Measurements from ENCODE around the gene ATP10A.

The ATP10A gene

GRCh38 chr15:25793354-25794050 is 69.6 kb downstream of the ATP10A start:
- ATAC-seq (no peak), DNase-seq (no peak)

- no peak for ATAC-seq
- no peak for DNase-seq
These were observed 71.0 kb downstream of the ATP10A start for GRCh38 chr15:25792128-25792527.

GRCh38 chr15:25790000-25790660 is 73.0 kb downstream of the ATP10A start:
- DNase-seq (peak; percentile 63), ATAC-seq (peak; percentile 97)

DNA sequence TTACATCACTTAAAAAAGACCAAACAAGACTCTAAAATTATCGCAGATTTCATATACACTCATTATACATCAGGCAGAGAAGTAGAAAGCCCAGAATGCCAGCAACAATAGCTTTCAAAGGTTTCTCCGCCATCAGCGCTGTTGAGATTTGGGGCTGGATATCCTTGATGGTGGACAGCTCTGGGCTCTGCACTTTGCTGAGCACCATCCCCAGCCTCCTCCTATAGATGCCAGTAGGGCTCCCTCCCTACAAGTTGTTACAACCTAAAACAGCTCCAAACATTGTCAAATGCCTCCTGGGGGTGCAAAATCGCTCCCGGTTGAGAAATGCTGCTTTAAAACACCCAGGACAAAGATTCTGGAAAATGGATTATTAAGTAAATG is 73.5 kb downstream of the ATP10A start:
- ATAC-seq, result no peak

DNA sequence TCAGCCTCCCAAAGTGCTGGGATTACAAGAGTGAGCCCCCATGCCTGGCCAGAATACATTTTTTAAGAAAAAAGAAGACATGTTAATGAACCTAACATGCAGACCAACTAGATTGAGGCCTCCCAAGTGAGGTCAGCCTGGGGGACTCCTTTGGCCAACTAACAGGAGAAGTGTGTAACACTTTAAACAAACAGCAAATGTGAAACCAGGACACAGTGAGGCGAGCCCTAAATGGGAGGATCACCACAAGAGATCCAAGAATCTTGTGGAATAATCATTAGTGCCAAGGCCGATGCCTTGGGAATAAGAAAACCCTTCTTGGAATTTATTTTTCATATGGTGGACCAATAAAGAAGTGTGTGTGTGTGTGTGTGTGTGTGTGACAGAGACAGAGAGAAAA is 73.9 kb downstream of the ATP10A start:
- DNase-seq, result no peak
- no peak for ATAC-seq

More for the DNA sequence above, 73.5 kb downstream of the ATP10A start:
- no peak for DNase-seq

GRCh38 chr15:25787855-25788520 is 75.1 kb downstream of the ATP10A start:
- DNase-seq, result no peak
- ATAC-seq, result peak; percentile 11

- ATAC-seq (no peak), DNase-seq (no peak)
These were observed 75.7 kb downstream of the ATP10A start for GRCh38 chr15:25787381-25787780.

DNA sequence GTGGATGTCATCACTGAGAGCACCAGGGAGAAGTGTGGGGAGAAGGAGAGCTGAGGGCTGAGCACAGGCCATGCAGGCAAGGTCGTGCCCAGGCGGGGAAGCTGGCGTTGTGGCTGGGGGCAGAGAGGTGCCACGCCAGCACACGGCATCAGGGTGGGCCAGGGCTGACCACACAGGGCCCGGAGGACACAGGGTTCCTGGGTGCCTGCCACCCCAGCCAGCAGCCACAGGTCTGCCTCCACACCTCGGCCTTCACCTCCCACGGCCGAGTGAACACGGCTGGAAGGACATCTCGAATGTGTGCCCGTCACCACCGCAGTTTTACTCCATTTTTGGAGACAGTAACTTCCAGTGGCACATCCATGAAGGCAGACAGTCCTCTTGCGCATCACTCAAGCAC is 77.1 kb downstream of the ATP10A start:
- ATAC-seq, result no peak
- no peak for DNase-seq

DNA sequence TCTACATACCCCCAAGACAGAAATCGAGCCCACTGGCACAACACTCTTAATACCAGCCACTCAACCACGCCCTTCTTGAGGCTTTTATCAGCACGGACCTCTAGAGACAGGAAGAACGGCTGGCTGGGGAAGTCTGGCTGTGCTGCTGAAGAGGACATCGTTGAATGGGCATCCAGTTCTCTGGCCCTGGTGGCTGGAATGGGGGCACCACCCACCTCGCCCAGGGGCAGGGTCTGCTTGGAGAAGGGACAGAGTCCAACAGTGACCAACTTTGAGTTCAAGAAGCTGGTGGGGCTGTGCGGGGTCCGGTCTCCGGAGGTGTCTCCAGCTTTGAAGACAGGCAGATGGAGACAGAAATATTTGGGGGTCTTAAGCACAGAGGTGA is 77.5 kb downstream of the ATP10A start:
- DNase-seq (no peak), ATAC-seq (no peak)

DNA sequence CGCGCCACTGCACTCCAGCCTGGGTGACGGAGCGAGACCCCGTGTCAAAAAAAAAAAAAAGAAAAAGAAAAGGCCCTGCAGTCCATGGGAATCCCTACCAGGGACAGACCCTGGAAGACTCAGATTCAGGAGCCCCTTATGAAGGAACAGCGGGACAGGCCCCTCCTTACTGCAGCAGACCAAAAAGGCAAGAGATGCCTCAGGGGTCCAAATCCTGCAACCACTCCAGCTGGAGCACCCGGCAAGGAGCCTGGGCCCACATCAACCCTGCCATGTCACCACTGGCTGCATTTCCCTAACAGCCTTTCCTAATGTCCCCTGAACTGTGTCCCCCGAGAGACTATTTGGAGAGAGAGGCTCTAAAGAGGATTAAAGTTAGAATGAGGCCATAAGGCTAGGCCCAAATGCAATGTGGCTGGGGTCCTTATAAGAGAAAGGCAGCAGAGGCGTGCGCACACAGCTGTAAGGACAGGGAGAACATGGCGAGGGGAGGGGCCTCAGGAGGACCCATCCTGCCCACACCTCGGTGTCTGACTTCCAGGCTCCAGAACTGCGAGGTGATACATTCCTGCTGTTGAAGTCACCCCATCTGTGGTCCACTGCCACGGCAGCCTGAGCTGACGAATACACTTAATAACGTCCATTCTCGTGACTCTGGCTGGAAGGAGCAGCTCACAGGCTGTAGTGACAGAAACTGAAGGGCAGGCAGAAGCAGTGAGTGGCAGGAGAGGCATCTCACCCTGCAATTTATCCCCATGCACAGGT is 78.1 kb downstream of the ATP10A start:
- no peak for DNase-seq
- no peak for ATAC-seq

DNA sequence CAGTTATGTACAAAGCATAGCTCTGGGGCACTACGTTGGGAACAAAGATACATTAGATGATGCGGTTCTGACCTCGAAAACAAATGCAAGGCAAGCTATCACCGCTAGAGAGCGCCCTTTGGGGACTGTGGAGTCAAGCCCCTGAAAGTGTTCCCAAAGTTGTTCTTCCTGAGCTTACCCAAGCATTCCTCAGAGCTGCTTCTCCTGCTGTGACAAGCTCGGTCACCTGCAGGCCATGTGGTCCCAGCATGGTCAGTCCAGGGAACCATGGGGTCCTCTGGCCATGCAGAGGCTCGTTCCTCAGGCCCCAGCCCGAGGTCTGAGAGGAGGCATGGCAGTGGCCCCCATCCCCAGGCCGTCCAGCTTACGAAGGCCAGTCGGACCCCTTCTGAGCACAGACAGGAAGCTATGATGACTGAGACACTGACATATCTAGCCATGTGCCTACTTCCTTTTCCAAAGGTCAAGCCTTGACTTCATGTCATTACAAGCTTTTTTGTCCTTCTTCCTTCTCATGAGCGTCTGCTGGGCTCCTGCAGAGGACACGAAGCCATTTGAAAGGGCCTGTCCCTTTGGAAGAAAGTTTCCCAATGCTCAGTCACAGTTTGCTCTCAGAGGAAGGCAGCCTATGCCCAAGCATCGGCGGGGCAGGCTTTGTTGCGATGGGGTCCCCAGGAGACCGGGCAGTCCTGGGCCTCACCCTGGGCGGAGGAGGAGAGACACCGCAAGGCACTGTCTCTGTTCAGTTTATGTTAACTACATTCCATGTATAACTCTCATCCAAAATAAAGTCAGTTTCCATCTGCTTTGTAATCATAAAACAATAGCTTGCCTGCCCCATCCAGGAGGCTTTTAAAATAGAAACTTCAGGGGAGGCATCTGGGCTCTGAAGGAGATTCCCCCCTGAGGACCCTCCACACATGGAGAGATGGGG is 79.3 kb downstream of the ATP10A start:
- ATAC-seq, result peak; percentile 47
- DNase-seq, result peak; percentile 58

- ATAC-seq (no peak), DNase-seq (no peak)
These were observed 80.0 kb downstream of the ATP10A start for GRCh38 chr15:25783134-25783533.

- DNase-seq, result no peak
- ATAC-seq, result no peak
These were observed 82.5 kb downstream of the ATP10A start for GRCh38 chr15:25780479-25781255.

- ATAC-seq (no peak), DNase-seq (no peak)
These were observed 85.0 kb downstream of the ATP10A start for GRCh38 chr15:25778161-25778560.

DNA sequence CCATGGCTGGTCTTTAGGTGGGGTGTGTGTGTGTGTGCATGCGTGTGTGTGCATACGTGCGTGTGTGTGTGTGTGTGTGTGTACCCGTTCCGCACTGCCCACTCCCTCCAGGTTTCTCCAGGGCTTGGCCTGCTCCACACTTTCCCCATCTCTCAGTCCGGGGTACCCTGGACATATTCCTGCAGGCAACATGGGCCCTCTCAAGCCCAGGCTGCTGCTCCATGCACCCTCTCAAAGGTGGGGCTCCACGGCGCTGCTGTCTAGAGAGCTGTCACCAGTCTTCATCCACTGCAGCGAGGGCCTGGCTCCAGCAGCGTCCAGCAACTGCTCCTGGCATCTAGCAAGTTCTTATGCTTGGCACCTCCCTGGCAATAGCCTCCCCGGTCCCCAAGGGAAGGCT is 86.1 kb downstream of the ATP10A start:
- DNase-seq, result no peak
- no peak for ATAC-seq

GRCh38 chr15:25776071-25776746 is 86.9 kb downstream of the ATP10A start:
- no peak for DNase-seq

DNA sequence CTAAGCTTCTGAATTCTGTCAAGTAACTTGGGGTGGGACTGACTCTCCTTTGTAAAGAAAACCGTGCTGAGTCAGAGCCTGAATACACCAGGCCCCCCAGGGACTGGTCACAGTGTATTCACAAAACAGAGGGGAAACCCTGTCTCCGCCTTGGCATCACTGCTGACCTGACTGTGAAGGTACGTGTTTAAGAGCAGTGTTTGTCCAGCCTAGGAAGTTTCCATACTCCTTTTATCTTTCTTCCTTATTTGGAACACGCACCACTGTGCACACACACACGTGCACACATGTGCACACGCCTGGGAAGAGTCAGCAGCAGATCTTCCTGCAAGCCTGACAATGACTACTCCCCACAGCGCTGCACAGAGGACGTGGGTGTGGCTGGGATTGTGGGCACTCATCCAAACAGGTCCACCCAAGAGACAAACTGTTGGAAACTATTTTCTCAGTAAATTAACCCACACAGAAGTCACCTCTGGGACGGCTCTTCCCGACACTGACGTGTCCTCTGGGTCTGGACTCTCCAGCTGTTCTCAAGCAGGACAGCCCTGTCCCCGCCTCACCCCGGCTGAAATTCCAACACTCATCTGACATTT is 87.7 kb downstream of the ATP10A start:
- DNase-seq, result no peak
- ATAC-seq, result no peak

More at GRCh38 chr15:25776071-25776746, 86.9 kb downstream of the ATP10A start:
- no peak for ATAC-seq

DNA sequence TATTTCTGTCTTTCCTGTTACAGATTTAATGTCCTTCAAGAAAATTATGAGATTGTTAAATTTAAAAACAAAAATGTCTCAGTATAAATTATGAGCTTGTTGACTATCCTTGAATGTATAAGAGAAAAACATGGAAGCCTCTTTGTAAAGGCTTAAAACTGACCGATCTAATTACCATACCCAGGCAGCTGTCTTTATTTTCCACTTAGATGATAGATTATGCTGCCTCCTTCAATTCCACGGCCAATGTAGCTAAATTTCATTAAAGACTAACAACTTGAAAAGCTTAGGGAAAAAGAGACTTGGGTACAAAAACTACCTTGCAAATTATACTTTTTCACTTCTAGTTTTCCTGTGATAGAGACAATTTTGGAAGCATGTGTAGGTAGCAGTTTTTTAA is 88.3 kb downstream of the ATP10A start:
- ATAC-seq (no peak), DNase-seq (no peak)

GRCh38 chr15:25773248-25773647 is 89.9 kb downstream of the ATP10A start:
- DNase-seq, result no peak
- ATAC-seq, result no peak

DNA sequence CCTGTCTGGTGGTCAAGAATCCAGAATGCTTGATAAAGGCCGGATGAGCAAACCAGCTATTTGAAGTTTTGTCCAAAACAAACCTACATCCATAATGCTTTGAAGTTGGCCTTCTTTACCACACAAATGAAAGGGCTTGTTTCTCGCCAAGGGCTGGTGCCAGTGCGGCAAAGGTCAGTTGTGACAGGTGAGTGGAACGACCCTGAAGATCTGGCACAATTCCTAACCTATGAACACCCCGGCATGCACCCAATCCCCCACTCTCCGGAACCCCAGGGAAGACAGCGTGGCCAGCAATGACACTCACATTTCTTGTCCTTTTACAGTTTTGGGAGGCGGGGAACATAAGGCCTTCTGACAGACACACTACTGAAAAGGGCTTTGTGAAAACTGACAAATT is 90.6 kb downstream of the ATP10A start:
- ATAC-seq, result no peak
- no peak for DNase-seq
